SKM-1 (cell line): ENCODE measurements around the gene HSDL2.

Experiments
- DNase-seq: peaks from one replicate; lab custom pipeline; 2025; ENCODE audit not compliant: unreplicated experiment; lab: John Stamatoyannopoulos, UW

Gene HSDL2

GRCh38 chr9:112380102-112380824 lies at the start of gene HSDL2:
HSDL2 (plus strand) TSS chr9:112380108; CDS start chr9:112380164, 56 bp downstream.
- DNase-seq: no peak

- no peak for DNase-seq
Observed at GRCh38 chr9:112331674-112331952, 48.3 kb upstream of the HSDL2 start.

- DNase-seq: no peak
Observed at GRCh38 chr9:112332214-112332613, 47.7 kb upstream of the HSDL2 start.

- no peak for DNase-seq
Observed at GRCh38 chr9:112332674-112332976, 47.3 kb upstream of the HSDL2 start.

- DNase-seq: no peak
Observed at GRCh38 chr9:112332977-112333638, 46.8 kb upstream of the HSDL2 start, which contains the start of gene PTBP3. PTBP3 (minus strand) TSS chr9:112333619; CDS start chr9:112297865, 35,754 bp downstream.

GRCh38 chr9:112333639-112334431 lies 46.1 kb upstream of the HSDL2 start:
- DNase-seq: peak; percentile 58

GRCh38 chr9:112334432-112334841 lies 45.5 kb upstream of the HSDL2 start:
- no peak for DNase-seq

GRCh38 chr9:112337547-112337946 lies 42.4 kb upstream of the HSDL2 start:
- no peak for DNase-seq

- DNase-seq: no peak
Observed at GRCh38 chr9:112338561-112338960, 41.3 kb upstream of the HSDL2 start.

GRCh38 chr9:112339886-112340285 lies 40.0 kb upstream of the HSDL2 start:
- DNase-seq: no peak

- DNase-seq: no peak
Observed at GRCh38 chr9:112341730-112342129, 38.2 kb upstream of the HSDL2 start.

GRCh38 chr9:112348257-112349007 lies 31.5 kb upstream of the HSDL2 start:
- DNase-seq: no peak

- DNase-seq: no peak
Observed at GRCh38 chr9:112349008-112349333, 30.9 kb upstream of the HSDL2 start.

GRCh38 chr9:112351184-112351583 lies 28.7 kb upstream of the HSDL2 start:
- no peak for DNase-seq

- DNase-seq: no peak
Observed at GRCh38 chr9:112352209-112352608, 27.7 kb upstream of the HSDL2 start.

- no peak for DNase-seq
Observed at GRCh38 chr9:112354081-112354743, 25.7 kb upstream of the HSDL2 start.

- no peak for DNase-seq
Observed at GRCh38 chr9:112355427-112355897, 24.4 kb upstream of the HSDL2 start.

- no peak for DNase-seq
Observed at GRCh38 chr9:112360047-112360804, 19.7 kb upstream of the HSDL2 start.

GRCh38 chr9:112361601-112362000 lies 18.3 kb upstream of the HSDL2 start:
- DNase-seq: no peak

- DNase-seq: no peak
Observed at GRCh38 chr9:112364761-112365160, 15.1 kb upstream of the HSDL2 start.
